IPS DF 6.9 (cell line): Measurements from ENCODE around the gene NUP188.
A peak's percentile ranks its signal among the peaks of the same experiment; 100 is the strongest.

Experiments
- DNase-seq: peaks from one replicate; pipeline ENCODE4 v3.0.0-alpha.2; 2013; ENCODE audit warnings: low read depth, low spot score
- H3K27ac ChIP-seq: one replicate; pipeline ENCODE4 v1.5.1; 2013; ENCODE audit warnings: low read length, control low read depth
- H3K27me3 ChIP-seq: 2 replicates; pipeline ENCODE4 v1.6.1; 2013; ENCODE audit warnings: mild to moderate bottlenecking, low read length; ENCODE audit not compliant: control insufficient read depth, insufficient read depth
- H3K36me3 ChIP-seq: 2 replicates; pipeline ENCODE4 v1.6.1; 2013; ENCODE audit warnings: low read length; ENCODE audit not compliant: control insufficient read depth, insufficient read depth
- H3K4me1 ChIP-seq: 2 replicates; pipeline ENCODE4 v1.6.1; 2013; ENCODE audit warnings: low read length; ENCODE audit not compliant: control insufficient read depth, insufficient read depth
- H3K4me3 ChIP-seq: 2 replicates; pipeline ENCODE4 v1.5.1; 2013; ENCODE audit warnings: mild to moderate bottlenecking, low read length
- H3K9me3 ChIP-seq: 2 replicates; pipeline ENCODE4 v1.6.1; 2013; ENCODE audit warnings: low read length, inconsistent platforms; ENCODE audit not compliant: control insufficient read depth, insufficient read depth
- WGBS: extraction: QIAGEN DNeasy Blood & Tissue Kit; methylation state at CpG from one replicate; pipeline ENCODE4 v1.1.7; 2013; ENCODE audit warnings: mixed read lengths, missing lambda C conversion rate; ENCODE audit not compliant: insufficient read length, insufficient coverage; 5-methylcytosine and 5-hydroxymethylcytosine counted together

The NUP188 gene

DNA sequence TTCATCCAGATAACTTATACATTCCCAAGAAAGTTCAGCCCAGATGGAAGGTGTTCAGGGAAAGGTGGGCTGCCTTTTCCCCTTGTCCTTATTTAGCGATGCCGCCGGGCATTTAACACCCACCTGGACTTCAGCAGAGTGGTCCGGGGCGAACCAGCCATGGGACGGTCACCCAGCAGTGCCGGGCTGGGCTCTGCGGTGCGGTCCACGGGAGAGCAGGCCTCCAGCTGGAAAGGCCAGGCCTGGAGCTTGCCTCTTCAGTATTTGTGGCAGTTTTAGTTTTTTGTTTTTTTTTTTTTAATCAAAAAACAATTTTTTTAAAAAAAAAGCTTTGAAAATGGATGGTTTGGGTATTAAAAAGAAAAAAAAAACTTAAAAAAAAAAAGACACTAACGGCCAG is 30.8 kb upstream of the NUP188 start:
- no peak for DNase-seq
- Histone ChIP-seq H3K27ac (no peak overlapping the region), H3K27me3 (no peaks in the 10 kb centered on the region), H3K4me3 (no peak overlapping the region), H3K36me3 (peaks cover 22% of the 10 kb centered on the region), H3K9me3 (no peaks in the 10 kb centered on the region), H3K4me1 (peaks cover 6% of the 10 kb centered on the region)
- WGBS, result no CpG with 5 or more reads among the region's 11 CpGs

DNA sequence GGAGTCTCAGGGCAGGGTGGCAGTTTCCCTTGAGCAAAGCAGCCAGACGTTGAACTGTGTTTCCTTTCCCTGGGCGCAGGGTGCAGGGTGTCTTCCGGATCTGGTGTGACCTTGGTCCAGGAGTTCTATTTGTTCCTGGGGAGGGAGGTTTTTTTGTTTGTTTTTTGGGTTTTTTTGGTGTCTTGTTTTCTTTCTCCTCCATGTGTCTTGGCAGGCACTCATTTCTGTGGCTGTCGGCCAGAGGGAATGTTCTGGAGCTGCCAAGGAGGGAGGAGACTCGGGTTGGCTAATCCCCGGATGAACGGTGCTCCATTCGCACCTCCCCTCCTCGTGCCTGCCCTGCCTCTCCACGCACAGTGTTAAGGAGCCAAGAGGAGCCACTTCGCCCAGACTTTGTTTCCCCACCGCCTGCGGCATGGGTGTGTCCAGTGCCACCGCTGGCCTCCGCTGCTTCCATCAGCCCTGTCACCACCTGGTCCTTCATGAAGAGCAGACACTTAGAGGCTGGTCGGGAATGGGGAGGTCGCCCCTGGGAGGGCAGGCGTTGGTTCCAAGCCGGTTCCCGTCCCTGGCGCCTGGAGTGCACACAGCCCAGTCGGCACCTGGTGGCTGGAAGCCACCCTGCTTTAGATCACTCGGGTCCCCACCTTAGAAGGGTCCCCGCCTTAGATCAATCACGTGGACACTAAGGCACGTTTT is 30.2 kb upstream of the NUP188 start:
- no peak overlapping the region for H3K27ac ChIP-seq
- DNase-seq, result no peak
- H3K9me3 ChIP-seq, result no peaks in the 10 kb centered on the region
- H3K4me3 ChIP-seq, result no peak overlapping the region
- H3K4me1 ChIP-seq, result peaks cover 3% of the 10 kb centered on the region
- no CpG with 5 or more reads among the region's 26 CpGs for WGBS
- no peaks in the 10 kb centered on the region for H3K27me3 ChIP-seq
- H3K36me3 ChIP-seq, result peaks cover 22% of the 10 kb centered on the region

DNA sequence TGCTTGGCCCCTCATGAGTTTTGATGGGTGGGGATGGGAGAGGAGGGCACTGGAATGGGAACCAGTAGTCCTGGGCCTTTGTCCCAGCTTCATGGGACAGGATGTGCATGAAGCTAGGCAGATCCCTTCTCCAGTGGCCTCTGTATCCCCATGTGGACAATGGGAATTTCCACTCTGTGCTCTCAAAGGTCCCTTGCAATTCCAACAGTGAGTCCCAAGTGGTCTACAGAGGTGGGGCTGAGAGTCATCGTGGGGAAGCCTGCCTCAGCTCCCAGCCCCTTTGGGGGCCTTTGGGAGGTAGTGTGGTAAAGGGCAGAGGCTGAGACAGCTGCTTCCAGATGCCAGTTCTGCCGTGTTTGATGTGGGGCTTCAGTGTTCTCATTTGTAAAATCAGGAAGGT is 28.6 kb upstream of the NUP188 start:
- H3K27me3 ChIP-seq, result no peaks in the 10 kb centered on the region
- no peaks in the 10 kb centered on the region for H3K9me3 ChIP-seq
- DNase-seq, result no peak
- no peak overlapping the region for H3K4me3 ChIP-seq
- peaks cover 22% of the 10 kb centered on the region for H3K36me3 ChIP-seq
- H3K27ac ChIP-seq, result no peak overlapping the region
- peaks cover 1% of the 10 kb centered on the region; the same call in 1 of the 2 replicates for H3K4me1 ChIP-seq
- WGBS, result no CpG with 5 or more reads among the region's 2 CpGs

DNA sequence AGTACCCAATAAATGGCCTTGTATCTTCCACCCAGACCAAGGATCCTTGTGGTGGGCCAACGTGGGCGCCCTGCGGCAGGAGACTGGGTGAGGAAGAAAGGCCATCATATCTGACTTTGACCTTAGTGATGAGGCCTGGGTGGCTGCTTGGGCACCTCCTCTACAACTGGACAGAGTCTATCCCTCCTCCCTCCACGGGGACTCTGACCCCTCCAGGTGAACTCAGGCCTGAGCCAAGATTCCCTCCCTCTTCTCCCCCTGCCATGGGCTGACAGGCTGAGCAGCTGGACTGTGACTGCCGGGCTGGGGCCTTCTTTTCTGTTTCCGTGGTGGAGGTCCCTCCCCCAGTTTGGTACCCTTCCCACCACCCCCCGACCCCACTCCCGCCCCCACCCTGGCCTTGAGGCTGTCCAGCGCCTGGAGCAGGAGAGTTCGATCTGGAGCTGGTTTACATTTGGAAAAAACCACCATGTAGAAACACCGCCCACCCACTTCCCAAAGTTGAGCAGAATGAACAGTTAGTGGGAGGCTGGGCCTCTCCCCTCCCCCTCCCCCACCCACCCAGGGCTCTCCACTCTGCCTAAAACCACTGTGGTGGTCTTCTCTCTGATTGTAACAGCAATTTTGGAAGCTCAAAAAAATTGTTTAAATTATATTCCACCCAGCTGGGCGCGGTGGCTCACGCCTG is 28.0 kb upstream of the NUP188 start:
- peaks cover 1% of the 10 kb centered on the region; the same call in 1 of the 2 replicates for H3K4me1 ChIP-seq
- no peak overlapping the region for H3K27ac ChIP-seq
- WGBS, result no CpG with 5 or more reads among the region's 14 CpGs
- no peaks in the 10 kb centered on the region for H3K27me3 ChIP-seq
- no peak for DNase-seq
- peaks cover 22% of the 10 kb centered on the region for H3K36me3 ChIP-seq
- no peaks in the 10 kb centered on the region for H3K9me3 ChIP-seq
- H3K4me3 ChIP-seq, result no peak overlapping the region

DNA sequence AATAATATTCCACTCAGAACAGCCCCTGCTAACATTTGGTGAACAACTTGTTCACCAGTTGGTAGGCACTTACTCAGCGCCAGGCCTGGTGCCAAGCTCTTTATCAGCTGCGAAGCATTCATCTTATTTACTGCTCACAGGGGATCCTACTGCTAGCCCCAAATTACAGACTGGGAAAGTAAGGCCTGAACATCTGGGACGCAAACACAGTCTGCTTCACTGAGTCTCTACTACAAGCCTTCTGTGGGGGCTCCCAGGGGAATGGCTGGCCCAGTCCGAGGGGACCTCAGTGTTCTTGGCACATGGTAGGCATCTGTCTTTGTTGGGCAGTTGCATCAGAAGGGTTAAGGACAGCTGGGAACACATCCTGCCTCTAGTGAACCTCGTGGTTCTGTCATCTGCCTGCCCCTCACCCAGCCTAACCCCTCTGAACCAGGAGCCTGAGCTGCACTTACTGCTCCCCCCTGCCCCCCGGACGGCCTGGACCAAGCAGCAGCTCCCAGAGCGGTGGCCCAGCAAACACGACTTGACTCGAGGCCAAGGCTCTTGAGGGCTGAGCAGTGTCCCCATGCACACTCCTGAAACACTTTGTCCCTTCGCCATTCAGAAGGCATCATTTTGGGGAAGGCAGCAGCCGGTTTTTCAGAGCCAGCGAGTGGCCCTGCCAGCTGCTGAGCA is 27.0 kb upstream of the NUP188 start, which contains the start of gene PHYHD1:
Gene PHYHD1, plus strand, starts transcription at position 602 of the 678 bp plus-strand sequence. CDS start 1,342 bp downstream, outside the sequence.
- Histone ChIP-seq H3K27me3 (no peaks in the 10 kb centered on the region), H3K4me3 (no peak within 1 kb of the TSS), H3K4me1 (peaks cover 1% of the 10 kb centered on the region; the same call in 1 of the 2 replicates), H3K36me3 (peaks cover 22% of the 10 kb centered on the region), H3K27ac (no peak within 1 kb of the TSS), H3K9me3 (no peaks in the 10 kb centered on the region)
- DNase-seq, result no peak
- WGBS, result no CpG with 5 or more reads among the region's 13 CpGs

DNA sequence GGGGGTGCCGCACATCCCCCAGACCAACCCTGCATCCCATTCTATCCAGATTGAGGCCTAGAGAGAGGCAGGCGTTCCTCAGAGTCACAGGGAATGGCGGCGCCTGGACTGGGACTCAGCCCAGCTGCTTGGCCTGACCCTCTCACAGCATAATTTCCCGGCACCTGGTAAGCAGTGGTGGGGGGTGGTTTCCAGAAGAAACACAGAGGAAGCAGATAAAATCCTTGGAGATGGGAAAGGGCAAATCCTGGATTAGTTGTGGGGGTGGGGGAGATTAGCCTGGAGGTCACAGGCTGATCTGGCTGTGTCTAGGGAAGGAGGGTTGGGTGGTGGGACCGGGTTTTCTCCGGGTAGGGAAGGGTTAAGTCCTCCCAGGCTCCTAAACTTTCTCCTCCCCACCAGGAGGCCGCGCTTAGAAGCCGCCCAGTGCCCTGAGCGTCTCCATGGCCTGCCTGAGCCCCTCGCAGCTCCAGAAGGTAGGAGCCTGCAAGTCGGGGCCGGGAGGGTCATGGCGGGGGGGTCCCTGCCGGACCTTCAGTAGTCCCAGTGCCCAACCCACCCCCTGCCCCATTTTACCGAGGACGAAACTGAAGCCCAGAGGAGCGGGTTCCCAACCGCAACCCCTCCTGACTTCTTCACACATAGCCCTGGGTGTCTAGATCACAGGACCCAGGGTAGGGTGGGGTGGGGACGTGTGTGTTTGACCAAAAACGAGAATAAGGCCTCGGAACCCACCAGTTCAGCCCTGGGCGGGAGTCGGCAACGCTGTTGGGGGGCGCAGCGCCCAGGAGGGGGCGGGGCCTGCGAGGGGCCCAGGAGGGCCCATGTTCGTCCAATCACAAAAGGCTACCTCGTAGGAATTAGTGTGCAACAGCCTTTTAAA is 25.4 kb upstream of the NUP188 start:
- Histone ChIP-seq H3K27ac (no peak overlapping the region), H3K36me3 (peaks cover 10% of the 10 kb centered on the region), H3K9me3 (no peaks in the 10 kb centered on the region), H3K4me3 (peak overlapping the region; percentile 69; the same call in 1 of the 2 replicates), H3K27me3 (no peaks in the 10 kb centered on the region), H3K4me1 (peaks cover 1% of the 10 kb centered on the region; the same call in 1 of the 2 replicates)
- whole genome bisulfite sequencing, result no CpG with 5 or more reads among the region's 32 CpGs
- peak; percentile 74 for DNase-seq

DNA sequence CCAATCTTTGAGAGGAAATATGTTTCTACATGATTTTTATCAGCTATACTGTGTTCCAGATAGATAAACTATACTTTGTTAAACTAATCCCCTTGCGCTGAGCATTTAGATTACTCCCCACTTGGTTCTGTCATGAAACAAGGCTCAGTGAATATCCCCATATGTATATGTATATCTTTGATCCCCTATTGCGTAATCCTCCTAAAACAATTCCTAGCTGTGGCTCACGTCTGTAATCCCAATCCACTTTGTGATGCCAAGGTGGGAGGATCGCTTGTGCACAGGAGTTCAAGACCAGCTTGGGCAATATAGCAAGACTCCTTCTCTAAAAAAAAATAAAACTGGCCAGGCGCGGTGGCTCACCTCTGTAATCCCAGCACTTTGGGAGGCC is 24.0 kb upstream of the NUP188 start:
- Histone ChIP-seq H3K9me3 (no peaks in the 10 kb centered on the region), H3K27me3 (no peaks in the 10 kb centered on the region), H3K27ac (no peak overlapping the region), H3K4me3 (no peak overlapping the region), H3K4me1 (0 out of 2 replicates have a peak, but pooled peaks cover 1% of the 10 kb centered on the region), H3K36me3 (no peaks in the 10 kb centered on the region)
- no CpG with 5 or more reads among the region's 6 CpGs for WGBS
- DNase-seq, result no peak

DNA sequence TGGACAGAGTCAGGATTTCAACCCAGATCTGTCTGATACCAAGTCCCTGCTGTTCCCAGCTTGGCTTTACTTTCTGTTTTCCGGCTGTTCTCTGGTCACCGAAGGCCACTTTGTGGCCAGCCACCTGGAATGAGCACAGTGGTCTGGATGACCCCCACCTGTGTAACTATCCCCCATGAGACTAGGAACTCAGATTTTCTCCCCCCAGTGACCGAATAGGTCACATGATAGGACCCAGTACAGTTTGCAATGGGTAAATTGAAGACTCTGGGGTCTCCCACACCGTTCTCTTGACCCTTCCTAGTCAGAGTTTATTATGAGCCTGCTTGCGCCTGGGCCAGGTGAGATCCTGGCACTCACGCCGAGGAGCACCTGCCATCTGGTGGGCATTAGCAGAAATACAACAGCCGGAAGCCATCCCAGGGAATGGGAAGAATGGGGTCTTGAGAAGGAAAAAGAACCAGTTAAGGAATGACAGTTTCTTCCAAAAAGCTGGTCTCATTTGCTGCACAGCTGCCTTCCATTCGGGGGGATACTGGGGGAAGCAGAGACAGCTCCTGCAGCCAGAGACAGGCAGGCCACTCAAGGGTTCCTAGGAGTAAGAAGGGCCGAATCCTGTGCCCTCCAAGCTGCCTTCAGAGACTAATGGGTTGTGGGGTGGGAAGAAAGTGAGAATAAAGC is 19.6 kb upstream of the NUP188 start:
- no peaks in the 10 kb centered on the region for H3K27me3 ChIP-seq
- no peaks in the 10 kb centered on the region for H3K36me3 ChIP-seq
- no peak overlapping the region for H3K4me3 ChIP-seq
- no peak for DNase-seq
- no peak overlapping the region for H3K27ac ChIP-seq
- H3K4me1 ChIP-seq, result no peaks in the 10 kb centered on the region
- WGBS, result no CpG with 5 or more reads among the region's 10 CpGs
- H3K9me3 ChIP-seq, result no peaks in the 10 kb centered on the region

DNA sequence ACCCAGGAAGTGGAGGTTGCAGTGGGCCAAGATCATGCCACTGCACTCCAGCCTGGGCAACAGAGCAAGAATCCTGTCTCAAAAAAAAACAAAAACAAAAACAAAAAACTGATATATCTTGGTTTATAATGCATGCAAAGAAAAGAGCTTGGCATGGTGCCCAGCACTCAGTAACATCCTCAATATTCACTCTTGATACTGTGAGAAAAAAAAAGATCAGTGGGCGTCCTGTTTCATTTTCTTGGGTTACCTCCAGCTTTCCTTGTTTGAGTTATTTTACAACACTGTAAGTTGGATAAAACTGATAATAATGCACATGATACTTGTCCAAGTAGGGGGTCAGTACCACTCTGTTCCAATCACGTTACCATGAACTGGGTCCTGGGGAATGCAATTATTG is 18.9 kb upstream of the NUP188 start:
- Histone ChIP-seq H3K9me3 (no peaks in the 10 kb centered on the region), H3K27ac (no peak overlapping the region), H3K4me1 (no peaks in the 10 kb centered on the region), H3K27me3 (no peaks in the 10 kb centered on the region), H3K36me3 (no peaks in the 10 kb centered on the region), H3K4me3 (no peak overlapping the region)
- WGBS, result no CpG with 5 or more reads among the region's 2 CpGs
- no peak for DNase-seq
